Right atrium auricular region (tissue), 2 donors: ENCODE measurements around the gene CCDC120. TPM values are rescaled to one million over a fixed set of nuclear protein-coding genes. Genes with fewer than 3 reads are reported as not detected.

Experiments
- DNase-seq: peaks from one replicate; pipeline ENCODE4 v3.0.0-alpha.2; 2019; ENCODE audit warnings: low spot score
- H3K27ac ChIP-seq, 2 donors: fragments of 200-600 bp; sonication (generic); 1 replicate in 1 of 2; 2 replicates in 1 of 2; pipeline ENCODE4 v1.5.1; 2016 to 2019
- H3K27me3 ChIP-seq, 2 donors: fragments of 200-600 bp; sonication (generic); one replicate each; pipeline versions ENCODE4 v1.5.1 to v1.6.0; 2017 to 2019
- H3K36me3 ChIP-seq: fragments of 200-600 bp; sonication (generic); one replicate; pipeline ENCODE4 v1.5.1; 2016
- H3K4me1 ChIP-seq, 2 donors: fragments of 200-600 bp; sonication (generic); one replicate each; pipeline versions ENCODE4 v1.5.1 to v1.6.0; 2017 to 2019
- H3K4me3 ChIP-seq, 2 donors: fragments of 200-600 bp; sonication (generic); 1 replicate in 1 of 2; 2 replicates in 1 of 2; pipeline ENCODE4 v1.5.1; 2017 to 2019; ENCODE audit warnings: mild to moderate bottlenecking in 1 of 2, moderate library complexity in 1 of 2
- H3K9me3 ChIP-seq, 2 donors: fragments of 200-600 bp; sonication (generic); one replicate each; pipeline ENCODE4 v1.5.1; 2019
- CTCF ChIP-seq, 2 donors: fragments of 200-600 bp; sonication (generic); IDR thresholded peaks; one replicate each; pipeline ENCODE4 v1.5.1; 2019; ENCODE audit warnings: antibody characterized with exemption in 2 of 2
- total RNA-seq, 2 donors: library from RNA; depleted of rRNA; stranded (reverse); fragments of >200 nt; gene quantifications; one replicate each; pipeline ENCODE4 v1.1.0, GENCODE V29; 2016

Gene CCDC120
- total RNA-seq, 2 donors from 2014 or later = 1.3 to 2.2 TPM

- no peaks in the 10 kb centered on the region for H3K27me3 ChIP-seq
- DNase-seq = no peak
- peaks cover 0 to 4% of the 10 kb centered on the region in 2 donors for H3K9me3 ChIP-seq
- peaks cover 50% of the 10 kb centered on the region for H3K36me3 ChIP-seq
- no peak overlapping the region for H3K27ac ChIP-seq
- H3K4me3 ChIP-seq = no peak overlapping the region
- no peak for TF ChIP-seq CTCF (IDR thresholded peaks at IDR 0.05)
- H3K4me1 ChIP-seq = peaks cover 0 to 19% of the 10 kb centered on the region in 2 donors
Observed at GRCh38 chrX:49037883-49038475, 20.8 kb upstream of the CCDC120 start.

GRCh38 chrX:49039598-49040375 lies 19.0 kb upstream of the CCDC120 start:
- Histone ChIP-seq H3K9me3 (peaks cover 0 to 4% of the 10 kb centered on the region in 2 donors), H3K4me3 (peak overlapping the region; percentile 6 to 81), H3K36me3 (peaks cover 33% of the 10 kb centered on the region), H3K27ac (peak overlapping the region; percentile 97 to 99), H3K27me3 (no peaks in the 10 kb centered on the region), H3K4me1 (peaks cover 0 to 19% of the 10 kb centered on the region in 2 donors)
- no peak for TF ChIP-seq CTCF (IDR thresholded peaks at IDR 0.05)
- peak; percentile 87 for DNase-seq

GRCh38 chrX:49040376-49040955 lies 18.3 kb upstream of the CCDC120 start:
- Histone ChIP-seq H3K9me3 (peaks cover 0 to 4% of the 10 kb centered on the region in 2 donors), H3K4me3 (peak overlapping the region; percentile 6 to 81), H3K36me3 (peaks cover 33% of the 10 kb centered on the region), H3K4me1 (peaks cover 0 to 19% of the 10 kb centered on the region in 2 donors), H3K27ac (peak overlapping the region; percentile 97 to 99), H3K27me3 (no peaks in the 10 kb centered on the region)
- TF ChIP-seq CTCF (IDR thresholded peaks at IDR 0.05) = no peak
- no peak for DNase-seq

- H3K4me3 ChIP-seq = peak overlapping the region; percentile 81 to 93
- no peak for DNase-seq
- H3K27me3 ChIP-seq = no peaks in the 10 kb centered on the region
- H3K9me3 ChIP-seq = peaks cover 0 to 4% of the 10 kb centered on the region in 2 donors
- TF ChIP-seq CTCF (IDR thresholded peaks at IDR 0.05) = no peak
- H3K4me1 ChIP-seq = peaks cover 0 to 19% of the 10 kb centered on the region in 2 donors
- H3K36me3 ChIP-seq = peaks cover 26% of the 10 kb centered on the region
- H3K27ac ChIP-seq = peak overlapping the region; percentile 97 to 99
Observed at GRCh38 chrX:49041744-49042580, 16.8 kb upstream of the CCDC120 start.

- peak overlapping the region; percentile 81 to 93 for H3K4me3 ChIP-seq
- no peak for TF ChIP-seq CTCF (IDR thresholded peaks at IDR 0.05)
- H3K36me3 ChIP-seq = peaks cover 19% of the 10 kb centered on the region
- peaks cover 0 to 4% of the 10 kb centered on the region in 2 donors for H3K9me3 ChIP-seq
- DNase-seq = no peak
- peak overlapping the region; percentile 97 to 99 for H3K27ac ChIP-seq
- H3K27me3 ChIP-seq = no peaks in the 10 kb centered on the region
- H3K4me1 ChIP-seq = peaks cover 0 to 19% of the 10 kb centered on the region in 2 donors
Observed at GRCh38 chrX:49042581-49043219, 16.1 kb upstream of the CCDC120 start.
